HepG2 (cell line): ENCODE measurements around the gene HIRA. TPM values are rescaled to one million over a fixed set of nuclear protein-coding genes. Genes with fewer than 3 reads are reported as not detected.
A peak's percentile ranks its signal among the peaks of the same experiment; 100 is the strongest.

Experiments used
- ADNP ChIP-seq: sonication (generic); formaldehyde crosslinking; IDR thresholded peaks from 2 replicates; pipeline ENCODE4 v1.4.0; 2020; ENCODE audit warnings: missing genetic modification reagents
- AKNA ChIP-seq: sonication (generic); formaldehyde crosslinking; IDR thresholded peaks from 2 replicates; pipeline ENCODE4 v1.4.0; 2020; ENCODE audit warnings: missing genetic modification reagents, borderline replicate concordance
- E2F1 ChIP-seq: sonication (generic); formaldehyde crosslinking; IDR thresholded peaks from 2 replicates; pipeline ENCODE4 v1.5.0; 2020; ENCODE audit warnings: missing genetic modification reagents
- ELF1 ChIP-seq: sonication (generic); formaldehyde crosslinking; IDR thresholded peaks from 2 replicates; pipeline ENCODE4 v1.4.0; 2020; ENCODE audit warnings: missing genetic modification reagents
- EP300 ChIP-seq, 3 experiments: sonication (generic) in 1 of 3; formaldehyde crosslinking in 1 of 3; IDR thresholded peaks; 2 replicates each; pipeline versions ENCODE4 v1.5.1 to v1.6.1; 2011 to 2020; ENCODE audit warnings: low read depth in 2 of 3, low read length in 2 of 3, borderline replicate concordance in 1 of 3, improper control_type of control experiment in 1 of 3, mild to moderate bottlenecking in 1 of 3, missing genetic modification reagents in 1 of 3, moderate library complexity in 1 of 3
- GABPA ChIP-seq, 2 experiments: IDR thresholded peaks; 2 replicates each; pipeline ENCODE4 v1.6.1; 2011 to 2016; ENCODE audit warnings: low read depth in 2 of 2, low read length in 1 of 2, missing biosample characterization in 1 of 2, missing genetic modification characterization in 1 of 2
- HMG20A ChIP-seq: IDR thresholded peaks from 2 replicates; pipeline ENCODE4 v1.6.1; 2016; ENCODE audit warnings: borderline replicate concordance
- HNRNPUL1 ChIP-seq: fragments of 200-400 bp; formaldehyde crosslinking; IDR thresholded peaks from 2 replicates; pipeline ENCODE4 v1.6.1; 2017; ENCODE audit warnings: low read depth, mild to moderate bottlenecking, low read length, moderate library complexity
- MIXL1 ChIP-seq: IDR thresholded peaks from 2 replicates; pipeline ENCODE4 v1.6.1; 2016
- NFRKB ChIP-seq: fragments of 450-650 bp; IDR thresholded peaks from 2 replicates; pipeline ENCODE4 v1.6.1; 2017
- PHF20 ChIP-seq: sonication (generic); formaldehyde crosslinking; IDR thresholded peaks from 2 replicates; pipeline ENCODE4 v1.5.0; 2020; ENCODE audit warnings: mild to moderate bottlenecking, missing genetic modification reagents
- PHF8 ChIP-seq: sonication (generic); formaldehyde crosslinking; IDR thresholded peaks from 2 replicates; pipeline ENCODE4 v1.5.0; 2020; ENCODE audit warnings: missing genetic modification reagents
- RARG ChIP-seq: sonication (generic); formaldehyde crosslinking; IDR thresholded peaks from 2 replicates; pipeline ENCODE4 v1.4.0; 2020; ENCODE audit warnings: low read depth, mild to moderate bottlenecking, missing genetic modification reagents
- SMARCC2 ChIP-seq: fragments of 450-650 bp; IDR thresholded peaks from 2 replicates; pipeline ENCODE4 v1.6.1; 2017; ENCODE audit warnings: antibody characterized with exemption, mild to moderate bottlenecking
- TSC22D2 ChIP-seq: sonication (generic); formaldehyde crosslinking; IDR thresholded peaks from 2 replicates; pipeline ENCODE4 v1.5.1; 2020; ENCODE audit warnings: missing genetic modification reagents, mild to moderate bottlenecking, borderline replicate concordance
- ZBTB20 ChIP-seq: sonication (generic); formaldehyde crosslinking; IDR thresholded peaks from 2 replicates; pipeline ENCODE4 v1.8.1; 2023; ENCODE audit warnings: missing genetic modification reagents, low read depth, mild to moderate bottlenecking, borderline replicate concordance
- ZBTB3 ChIP-seq: sonication (generic); formaldehyde crosslinking; IDR thresholded peaks from 2 replicates; pipeline ENCODE4 v1.4.0; 2020; ENCODE audit warnings: low read depth, mild to moderate bottlenecking, moderate library complexity, missing genetic modification reagents, borderline replicate concordance
- ZBTB8A ChIP-seq: sonication (generic); formaldehyde crosslinking; IDR thresholded peaks from 2 replicates; pipeline ENCODE4 v1.4.0; 2020; ENCODE audit warnings: mild to moderate bottlenecking, low read depth, missing genetic modification reagents, borderline replicate concordance
- ZFP36L2 ChIP-seq: sonication (generic); formaldehyde crosslinking; IDR thresholded peaks from 2 replicates; pipeline ENCODE4 v1.4.0; 2020; ENCODE audit warnings: missing genetic modification reagents
- ZIK1 ChIP-seq: sonication (generic); formaldehyde crosslinking; IDR thresholded peaks from 2 replicates; pipeline ENCODE4 v1.5.0; 2020; ENCODE audit warnings: mild to moderate bottlenecking, low read depth, missing genetic modification reagents, borderline replicate concordance
- ZNF205 ChIP-seq: IDR thresholded peaks from 2 replicates; pipeline ENCODE4 v1.6.1; 2018; ENCODE audit warnings: missing biosample characterization, missing genetic modification reagents
- ZNF296 ChIP-seq: sonication (generic); formaldehyde crosslinking; conservative IDR thresholded peaks from 2 replicates; pipeline ENCODE4 v1.5.0; 2020; ENCODE audit warnings: mild to moderate bottlenecking, missing genetic modification reagents
- ZNF547 ChIP-seq: sonication (generic); formaldehyde crosslinking; IDR thresholded peaks from 2 replicates; pipeline ENCODE4 v1.5.1; 2020; ENCODE audit warnings: mild to moderate bottlenecking, missing genetic modification reagents
- ZSCAN22 ChIP-seq: sonication (generic); formaldehyde crosslinking; IDR thresholded peaks from 2 replicates; pipeline ENCODE4 v1.4.0; 2020; ENCODE audit warnings: mild to moderate bottlenecking, missing genetic modification reagents
- polyA plus RNA-seq, 8 experiments: library from polyadenylated mRNA; depleted of rRNA in 3 of 8; stranded (reverse) in 7 of 8; unstranded in 1 of 8; fragments of >200 nt; fragmentation: Illumina TruSeq in 4 of 8; extraction: Trizol in 4 of 8; gene quantifications; 2 replicates each; pipeline versions ENCODE4 v1.2.1 to v1.2.3, GENCODE V29; 2011 to 2016; ENCODE audit warnings: low read depth in 4 of 8, missing spikeins in 1 of 8, mixed read lengths in 1 of 8; ENCODE audit not compliant: insufficient read depth in 1 of 8
- total RNA-seq, 5 experiments: library from RNA; depleted of rRNA; stranded (reverse); fragments of >200 nt; fragmentation: Illumina TruSeq; extraction: Trizol; gene quantifications; 2 replicates each; pipeline ENCODE4 v1.2.3, GENCODE V29; 2016; ENCODE audit warnings: low read depth in 1 of 5

The HIRA gene
- total and polyA plus RNA-seq, 2 of the 13 experiments (the other 11 are each of a cell fraction or from before 2014, with no cell fraction given), result 21.5 to 29.2 TPM

- no peak for TF ChIP-seq AKNA (CRISPR knock-in tag)
- peak; percentile 73; the same call in 1 of the 2 replicates for TF ChIP-seq ZFP36L2
- TF ChIP-seq TSC22D2, result peak; percentile 91
- TF ChIP-seq ZNF547 (CRISPR knock-in tag), result peak; percentile 96
- TF ChIP-seq EP300 (IDR thresholded peaks at IDR 0.05; ENCODE audit: low read depth in 2 of 2, low read length in 2 of 2), result peak; percentile 39 to 62; a peak in 1 of 4 replicates
- TF ChIP-seq EP300 (CRISPR knock-in tag; IDR thresholded peaks at IDR 0.05; ENCODE audit: borderline replicate concordance), result peak; percentile 84
- TF ChIP-seq PHF20, result peak; percentile 96
- TF ChIP-seq HNRNPUL1, result peak; percentile 94
- TF ChIP-seq ZBTB8A (CRISPR knock-in tag), result peak; percentile 32; the same call in 1 of the 2 replicates
- peak; percentile 64; the same call in 1 of the 2 replicates for TF ChIP-seq MIXL1 (CRISPR knock-in tag)
- no peak for TF ChIP-seq E2F1 (CRISPR knock-in tag)
- TF ChIP-seq ZBTB3, result peak; percentile 78; the same call in 1 of the 2 replicates
- no peak for TF ChIP-seq ZSCAN22 (CRISPR knock-in tag)
- peak; percentile 86 for TF ChIP-seq ELF1 (CRISPR knock-in tag)
- no peak for TF ChIP-seq NFRKB
- peak; percentile 77 for TF ChIP-seq ZBTB20
- TF ChIP-seq SMARCC2, result no peak
- peak; percentile 100 for TF ChIP-seq GABPA (IDR thresholded peaks at IDR 0.05; ENCODE audit: low read depth, low read length)
- peak; percentile 89 for TF ChIP-seq GABPA (CRISPR knock-in tag; IDR thresholded peaks at IDR 0.05; ENCODE audit: low read depth)
- no peak; the same call in 1 of the 2 replicates for TF ChIP-seq RARG (CRISPR knock-in tag)
- peak; percentile 96 for TF ChIP-seq ZNF205
- TF ChIP-seq ZIK1 (CRISPR knock-in tag), result peak; percentile 97
- no peak for TF ChIP-seq ADNP (CRISPR knock-in tag)
- TF ChIP-seq PHF8, result peak; percentile 95
- no peak for TF ChIP-seq ZNF296 (CRISPR knock-in tag)
- peak; percentile 66; the same call in 1 of the 2 replicates for TF ChIP-seq HMG20A (CRISPR knock-in tag)
Measured at GRCh38 chr22:19432133-19432851, 759 bp upstream of the HIRA start, which contains the start of gene MRPL40 (continued).
